HepG2 (cell line): Measurements from ENCODE around the gene MTA2.

Experiments used
- ATF2 ChIP-seq: sonication (generic); formaldehyde crosslinking; IDR thresholded peaks from 2 replicates; pipeline ENCODE4 v1.4.0; 2020; ENCODE audit warnings: missing genetic modification reagents
- CHD2 ChIP-seq: IDR thresholded peaks from 2 replicates; pipeline ENCODE4 v1.6.1; 2011; ENCODE audit warnings: low read depth, low read length, improper control_type of control experiment
- CREM ChIP-seq, 2 experiments: sonication (generic) in 1 of 2; formaldehyde crosslinking in 1 of 2; IDR thresholded peaks; 2 replicates each; pipeline versions ENCODE4 v1.4.0 to v1.6.1; 2016 to 2020; ENCODE audit warnings: antibody characterized with exemption in 1 of 2, mild to moderate bottlenecking in 1 of 2, missing genetic modification reagents in 1 of 2
- EP300 ChIP-seq, 3 experiments: sonication (generic) in 1 of 3; formaldehyde crosslinking in 1 of 3; IDR thresholded peaks; 2 replicates each; pipeline versions ENCODE4 v1.5.1 to v1.6.1; 2011 to 2020; ENCODE audit warnings: low read depth in 2 of 3, low read length in 2 of 3, borderline replicate concordance in 1 of 3, improper control_type of control experiment in 1 of 3, mild to moderate bottlenecking in 1 of 3, missing genetic modification reagents in 1 of 3, moderate library complexity in 1 of 3
- NFE2L1 ChIP-seq: sonication (generic); formaldehyde crosslinking; IDR thresholded peaks from 2 replicates; pipeline ENCODE4 v1.4.0; 2020; ENCODE audit warnings: missing genetic modification reagents, mild to moderate bottlenecking, borderline replicate concordance
- RAD21 ChIP-seq: fragments of 450-650 bp; formaldehyde crosslinking; IDR thresholded peaks from 2 replicates; pipeline ENCODE4 v1.5.0; 2020; ENCODE audit warnings: mild to moderate bottlenecking
- SETDB1 ChIP-seq: sonication (generic); formaldehyde crosslinking; IDR thresholded peaks from 2 replicates; pipeline ENCODE4 v1.5.1; 2020; ENCODE audit warnings: missing genetic modification reagents, mild to moderate bottlenecking, borderline replicate concordance
- SMC3 ChIP-seq: IDR thresholded peaks from 2 replicates; pipeline ENCODE4 v1.6.1; 2011; ENCODE audit warnings: low read length, improper control_type of control experiment
- ZBTB37 ChIP-seq: sonication (generic); formaldehyde crosslinking; IDR thresholded peaks from 2 replicates; pipeline ENCODE4 v1.4.0; 2020; ENCODE audit warnings: mild to moderate bottlenecking, missing genetic modification reagents
- ZFP90 ChIP-seq: sonication (generic); formaldehyde crosslinking; IDR thresholded peaks from 2 replicates; pipeline ENCODE4 v1.8.0; 2022; ENCODE audit warnings: missing genetic modification reagents, mild to moderate bottlenecking, inconsistent platforms, borderline replicate concordance
- ZNF746 ChIP-seq: sonication (generic); formaldehyde crosslinking; IDR thresholded peaks from 2 replicates; pipeline ENCODE4 v1.8.0; 2022; ENCODE audit warnings: mild to moderate bottlenecking, missing genetic modification reagents
- ZNF780A ChIP-seq: sonication (generic); formaldehyde crosslinking; IDR thresholded peaks from 2 replicates; pipeline ENCODE4 v1.8.0; 2022; ENCODE audit warnings: mild to moderate bottlenecking, missing genetic modification reagents, moderate library complexity

GRCh38 chr11:62649486-62649885, 47.8 kb upstream of the MTA2 start:
- TF ChIP-seq RAD21 (CRISPR knock-in tag) (no peak), ATF2 (no peak), CHD2 (no peak), ZNF780A (CRISPR knock-in tag) (no peak), NFE2L1 (no peak), ZBTB37 (CRISPR knock-in tag) (no peak), CREM (IDR thresholded peaks at IDR 0.05) (no peak), CREM (CRISPR knock-in tag; IDR thresholded peaks at IDR 0.05) (no peak), ZNF746 (CRISPR knock-in tag) (no peak), EP300 (IDR thresholded peaks at IDR 0.05; ENCODE audit: low read depth in 2 of 2, low read length in 2 of 2) (no peak), EP300 (CRISPR knock-in tag; IDR thresholded peaks at IDR 0.05; ENCODE audit: borderline replicate concordance) (no peak), SMC3 (no peak), ZFP90 (CRISPR knock-in tag) (no peak), SETDB1 (CRISPR knock-in tag) (no peak)
